Measurements from ENCODE around the gene BATF3. TPM values are rescaled to one million over a fixed set of nuclear protein-coding genes. Genes with fewer than 3 reads are reported as not detected.
"Not testable (repeated sequence)": the region's sequence is repeated elsewhere in the genome, so short reads cannot be mapped to it uniquely, and the experiment has no call there.

BATF3 gene
- total RNA-seq, 4 donors from 2014 or later = 0.74 to 2.1 (median 0.84) TPM; not detected in 1

DNA sequence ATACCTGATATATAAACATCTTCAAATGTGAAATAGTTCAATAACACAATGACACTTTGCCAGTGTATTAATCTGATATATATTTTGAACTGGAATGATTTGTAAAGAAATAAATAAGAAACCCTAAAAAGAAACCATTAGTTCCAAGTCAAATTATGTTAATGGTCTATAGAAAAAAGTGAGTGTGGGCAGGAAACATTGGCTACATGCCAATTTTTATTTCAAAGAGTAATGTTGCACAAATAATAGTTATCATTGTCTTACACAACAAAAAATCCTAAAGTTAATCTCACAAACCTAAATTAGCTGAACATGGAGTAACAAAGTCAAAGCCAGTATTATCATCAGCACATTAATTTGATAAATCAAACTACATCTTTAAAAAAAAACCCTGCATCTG is 37.9 kb upstream of the BATF3 start:
- DNase-seq (ENCODE audit: low spot score in 2 of 2) = no peak
- no peak overlapping the region for H3K4me3 ChIP-seq (ENCODE audit: low read depth, poor library complexity, severe bottlenecking)
- intact Hi-C loops (cut with DNase I; ENCODE audit: low total_unique reads) = no loop called here
- TF ChIP-seq POLR2A (IDR thresholded peaks at IDR 0.05) = no peak
- TF ChIP-seq, protein P1, sequence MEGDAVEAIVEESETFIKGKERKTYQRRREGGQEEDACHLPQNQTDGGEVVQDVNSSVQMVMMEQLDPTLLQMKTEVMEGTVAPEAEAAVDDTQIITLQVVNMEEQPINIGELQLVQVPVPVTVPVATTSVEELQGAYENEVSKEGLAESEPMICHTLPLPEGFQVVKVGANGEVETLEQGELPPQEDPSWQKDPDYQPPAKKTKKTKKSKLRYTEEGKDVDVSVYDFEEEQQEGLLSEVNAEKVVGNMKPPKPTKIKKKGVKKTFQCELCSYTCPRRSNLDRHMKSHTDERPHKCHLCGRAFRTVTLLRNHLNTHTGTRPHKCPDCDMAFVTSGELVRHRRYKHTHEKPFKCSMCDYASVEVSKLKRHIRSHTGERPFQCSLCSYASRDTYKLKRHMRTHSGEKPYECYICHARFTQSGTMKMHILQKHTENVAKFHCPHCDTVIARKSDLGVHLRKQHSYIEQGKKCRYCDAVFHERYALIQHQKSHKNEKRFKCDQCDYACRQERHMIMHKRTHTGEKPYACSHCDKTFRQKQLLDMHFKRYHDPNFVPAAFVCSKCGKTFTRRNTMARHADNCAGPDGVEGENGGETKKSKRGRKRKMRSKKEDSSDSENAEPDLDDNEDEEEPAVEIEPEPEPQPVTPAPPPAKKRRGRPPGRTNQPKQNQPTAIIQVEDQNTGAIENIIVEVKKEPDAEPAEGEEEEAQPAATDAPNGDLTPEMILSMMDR (IDR thresholded peaks at IDR 0.05) = no peak

DNA sequence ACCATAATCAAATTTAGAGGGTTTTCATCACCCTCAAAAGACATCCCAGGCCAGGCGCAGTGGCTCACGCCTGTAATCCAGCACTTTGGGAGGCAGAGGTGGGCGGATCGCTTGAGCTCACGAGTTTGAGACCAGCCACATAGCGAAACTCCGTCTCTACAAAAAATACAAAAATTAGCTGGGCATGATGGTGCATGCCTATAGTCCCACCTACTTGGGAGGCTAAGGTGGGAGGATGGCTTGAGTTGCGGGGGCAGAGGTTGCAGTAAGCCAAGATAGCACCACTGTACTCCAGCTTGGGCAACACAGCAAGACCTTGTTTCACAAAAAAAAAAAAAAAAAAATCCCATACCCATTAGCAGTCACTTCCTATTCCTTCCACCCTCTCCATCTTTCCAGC is 33.5 kb upstream of the BATF3 start:
- intact Hi-C loops (cut with DNase I; ENCODE audit: low total_unique reads) = no loop called here
- TF ChIP-seq POLR2A (IDR thresholded peaks at IDR 0.05) = no peak
- TF ChIP-seq, protein P1 (IDR thresholded peaks at IDR 0.05) = no peak
- no peak overlapping the region for H3K4me3 ChIP-seq (ENCODE audit: low read depth, poor library complexity, severe bottlenecking)
- WGBS, 2 donors = 95 to 96% methylated on average over 8 of the region's 8 CpGs
- DNase-seq (ENCODE audit: low spot score in 2 of 2) = no peak

DNA sequence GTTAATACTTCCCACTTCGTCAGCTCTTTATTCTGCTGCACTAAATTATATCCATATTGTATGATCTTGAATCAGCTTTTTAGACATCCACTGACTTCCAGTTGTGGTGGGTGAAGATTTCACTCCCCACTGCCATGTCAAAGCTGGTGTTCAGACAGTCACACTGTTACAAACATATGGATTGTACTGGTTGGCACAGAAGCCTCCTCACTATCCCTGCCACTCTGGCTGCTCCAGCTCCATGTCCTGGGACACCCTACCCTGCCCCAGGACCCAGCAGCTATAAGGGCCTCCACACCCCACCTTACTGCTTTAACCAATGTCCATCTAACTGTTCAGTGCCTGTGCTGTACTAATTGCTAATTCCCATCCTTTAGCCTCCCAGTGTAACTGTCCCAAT is 32.0 kb upstream of the BATF3 start:
- 89 to 97% methylated on average over 1 of the region's 1 CpG for WGBS, 2 donors
- no peak for DNase-seq (ENCODE audit: low spot score in 2 of 2)
- intact Hi-C loops (cut with DNase I; ENCODE audit: low total_unique reads) = no loop called here
- no peak overlapping the region for H3K4me3 ChIP-seq (ENCODE audit: low read depth, poor library complexity, severe bottlenecking)
- TF ChIP-seq, protein P1 (IDR thresholded peaks at IDR 0.05) = no peak
- no peak for TF ChIP-seq POLR2A (IDR thresholded peaks at IDR 0.05)

DNA sequence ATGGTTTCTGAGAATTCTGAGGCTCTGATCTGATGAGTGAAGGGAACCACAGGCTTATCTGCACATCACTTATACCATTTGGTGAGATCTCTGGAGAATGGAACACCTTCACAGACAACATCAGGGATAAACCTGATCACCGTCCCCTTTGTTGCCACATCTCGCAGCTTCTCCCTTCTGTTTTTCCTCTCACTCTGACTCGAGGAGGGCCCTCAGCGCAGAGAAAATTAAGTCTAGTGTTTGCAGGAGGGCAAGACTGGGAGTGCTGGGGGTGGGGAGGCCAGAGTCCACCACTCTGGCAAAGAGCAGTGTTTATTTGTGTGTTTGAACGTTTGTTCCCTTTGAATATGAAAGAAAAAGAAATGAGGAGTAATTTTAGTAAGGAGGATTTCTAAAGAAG is 29.0 kb upstream of the BATF3 start:
- no peak for TF ChIP-seq POLR2A (IDR thresholded peaks at IDR 0.05)
- TF ChIP-seq, protein P1 (IDR thresholded peaks at IDR 0.05) = no peak
- WGBS, 2 donors = 75 to 80% methylated on average over 5 of the region's 5 CpGs
- no peak for DNase-seq (ENCODE audit: low spot score in 2 of 2)
- no peak overlapping the region for H3K4me3 ChIP-seq (ENCODE audit: low read depth, poor library complexity, severe bottlenecking)
- intact Hi-C loops (cut with DNase I; ENCODE audit: low total_unique reads) = no loop called here

DNA sequence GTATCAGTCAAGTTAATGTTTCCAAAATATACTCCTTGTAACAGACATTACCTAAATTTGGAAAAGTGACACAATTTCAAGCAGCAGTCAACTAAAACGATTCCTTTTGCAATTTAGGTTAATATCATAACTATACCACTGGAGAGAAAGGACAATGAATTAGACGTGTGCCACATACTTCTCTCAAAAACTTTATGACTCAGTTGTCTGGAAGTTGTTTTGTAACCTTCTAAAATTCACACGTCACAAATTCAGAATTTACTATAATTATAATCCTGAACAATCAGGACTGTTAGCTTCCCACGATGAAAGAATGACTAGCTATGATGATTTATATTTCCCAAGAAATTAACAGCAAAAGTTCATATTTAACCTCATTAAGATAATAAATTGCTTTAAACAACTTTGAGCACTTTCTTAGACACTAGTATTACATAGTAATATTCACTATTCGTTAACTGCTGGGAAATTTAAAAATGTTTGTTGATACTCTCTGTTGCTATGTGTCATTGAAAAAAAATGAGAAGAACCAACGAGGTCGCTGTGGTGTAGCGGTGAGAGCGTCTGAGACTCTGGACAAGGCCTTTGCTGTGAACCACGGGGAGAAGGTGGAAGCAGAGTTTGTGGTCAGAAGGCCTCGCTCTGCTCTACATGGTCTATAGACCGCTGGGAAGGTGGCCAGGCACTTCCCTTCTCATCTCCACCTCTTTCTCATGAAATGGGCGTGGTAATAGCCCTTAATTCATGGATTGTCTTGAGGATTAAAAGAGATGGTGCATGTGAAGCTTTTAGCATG is 27.9 kb upstream of the BATF3 start:
- H3K4me3 ChIP-seq (ENCODE audit: low read depth, poor library complexity, severe bottlenecking) = no peak overlapping the region
- WGBS, 2 donors = 77% methylated on average over 13 of the region's 13 CpGs
- no peak for TF ChIP-seq POLR2A (IDR thresholded peaks at IDR 0.05)
- TF ChIP-seq, protein P1 (IDR thresholded peaks at IDR 0.05) = no peak
- intact Hi-C loops (cut with DNase I; ENCODE audit: low total_unique reads) = no loop called here
- DNase-seq (ENCODE audit: low spot score in 2 of 2) = no peak

DNA sequence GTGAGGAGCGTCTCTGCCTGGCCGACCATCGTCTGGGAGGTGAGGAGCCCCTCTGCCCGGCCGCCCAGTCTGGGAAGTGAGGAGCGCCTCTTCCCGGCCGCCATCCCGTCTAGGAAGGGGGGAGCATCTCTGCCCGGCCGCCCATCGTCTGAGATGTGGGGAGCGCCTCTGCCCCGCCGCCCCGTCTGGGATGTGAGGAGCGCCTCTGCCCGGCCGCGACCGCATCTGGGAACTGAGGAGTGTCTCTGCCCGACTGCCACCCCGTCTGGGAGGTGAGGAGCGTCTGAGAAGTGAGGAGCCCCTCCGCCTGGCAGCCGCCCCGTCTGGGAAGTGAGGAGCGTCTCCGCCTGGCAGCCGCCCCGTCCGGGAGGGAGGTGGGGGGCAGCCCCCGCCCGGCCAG is 25.0 kb upstream of the BATF3 start:
- DNase-seq (ENCODE audit: low spot score in 2 of 2); H3K4me3 ChIP-seq (ENCODE audit: low read depth, poor library complexity, severe bottlenecking); intact Hi-C loops (cut with DNase I; ENCODE audit: low total_unique reads): not testable (repeated sequence)
- 99% methylated on average over 13 to 21 of the region's 34 CpGs for WGBS, 2 donors
